H9 (cell line): Measurements from ENCODE around the gene SERPIND1. TPM values are rescaled to one million over a fixed set of nuclear protein-coding genes. Genes with fewer than 3 reads are reported as not detected.

Source experiments
- DNase-seq: peaks from one replicate; pipeline ENCODE4 v3.0.0-alpha.2; 2017
- H2AFZ ChIP-seq: one replicate; pipeline ENCODE4 v1.6.1; 2013; ENCODE audit warnings: mild to moderate bottlenecking, low read length, control low read depth, moderate library complexity
- H2AK5ac ChIP-seq: 2 replicates; pipeline ENCODE4 v1.6.1; 2013; ENCODE audit warnings: low read length, control low read depth, mixed read lengths; ENCODE audit not compliant: insufficient read length
- H2BK120ac ChIP-seq: one replicate; pipeline ENCODE4 v1.6.1; 2013; ENCODE audit warnings: low read depth, mild to moderate bottlenecking, low read length, control low read depth, inconsistent platforms; ENCODE audit not compliant: poor library complexity, severe bottlenecking
- H2BK12ac ChIP-seq: 2 replicates; pipeline ENCODE4 v1.6.1; 2013; ENCODE audit warnings: low read length, control low read depth, mixed read lengths, low read depth; ENCODE audit not compliant: insufficient read length
- H2BK15ac ChIP-seq: 2 replicates; pipeline ENCODE4 v1.6.1; 2013; ENCODE audit warnings: low read depth, low read length, control low read depth
- H2BK20ac ChIP-seq: one replicate; pipeline ENCODE4 v1.6.1; 2013; ENCODE audit warnings: low read depth, mild to moderate bottlenecking, low read length, control low read depth, inconsistent platforms; ENCODE audit not compliant: poor library complexity, severe bottlenecking
- H2BK5ac ChIP-seq: 2 replicates; pipeline ENCODE4 v1.6.1; 2013; ENCODE audit warnings: low read length, control low read depth, mixed read lengths; ENCODE audit not compliant: insufficient read length
- H3K14ac ChIP-seq: 2 replicates; pipeline ENCODE4 v1.6.1; 2013; ENCODE audit warnings: low read length, control low read depth; ENCODE audit not compliant: insufficient read depth
- H3K18ac ChIP-seq: 2 replicates; pipeline ENCODE4 v1.6.1; 2013; ENCODE audit warnings: low read depth, mild to moderate bottlenecking, mixed read lengths, low read length, control low read depth; ENCODE audit not compliant: insufficient read length
- H3K23ac ChIP-seq: 2 replicates; pipeline ENCODE4 v1.6.1; 2013; ENCODE audit warnings: low read length, control low read depth, mixed read lengths, low read depth; ENCODE audit not compliant: insufficient read length
- H3K23me2 ChIP-seq: 2 replicates; pipeline ENCODE4 v1.6.1; 2013; ENCODE audit warnings: low read depth, mild to moderate bottlenecking, mixed read lengths, low read length, control low read depth; ENCODE audit not compliant: insufficient read length, poor library complexity, severe bottlenecking
- H3K27ac ChIP-seq: 2 replicates; pipeline ENCODE4 v1.5.1; 2013; ENCODE audit warnings: low read length, control low read depth, mixed read lengths, low read depth; ENCODE audit not compliant: insufficient read length
- H3K27me3 ChIP-seq: 2 replicates; pipeline ENCODE4 v1.6.1; 2013; ENCODE audit warnings: low read length, control low read depth, inconsistent platforms; ENCODE audit not compliant: insufficient read depth
- H3K4ac ChIP-seq: 2 replicates; pipeline ENCODE4 v1.6.1; 2013; ENCODE audit warnings: low read depth, mild to moderate bottlenecking, control low read depth, inconsistent platforms, low read length, moderate library complexity
- H3K4me1 ChIP-seq: 2 replicates; pipeline ENCODE4 v1.6.1; 2013; ENCODE audit warnings: low read length, control low read depth, inconsistent platforms; ENCODE audit not compliant: insufficient read depth
- H3K4me2 ChIP-seq: 2 replicates; pipeline ENCODE4 v1.6.1; 2013; ENCODE audit warnings: low read length, control low read depth, mixed read lengths; ENCODE audit not compliant: insufficient read length, insufficient read depth
- H3K56ac ChIP-seq: 2 replicates; pipeline ENCODE4 v1.6.1; 2013; ENCODE audit warnings: low read depth, mild to moderate bottlenecking, mixed read lengths, low read length, control low read depth; ENCODE audit not compliant: insufficient read length
- H3K79me1 ChIP-seq: 2 replicates; pipeline ENCODE4 v1.6.1; 2013; ENCODE audit warnings: low read depth, mild to moderate bottlenecking, moderate library complexity, low read length, control low read depth, inconsistent platforms; ENCODE audit not compliant: insufficient read depth, poor library complexity, severe bottlenecking
- H3K79me2 ChIP-seq: 2 replicates; pipeline ENCODE4 v1.6.1; 2013; ENCODE audit warnings: low read length, control low read depth, inconsistent platforms; ENCODE audit not compliant: insufficient read depth
- H3K9ac ChIP-seq: 2 replicates; pipeline ENCODE4 v1.6.1; 2013; ENCODE audit warnings: low read length, control low read depth, mixed read lengths; ENCODE audit not compliant: insufficient read length; ENCODE audit errors: extremely low read depth
- H3K9me3 ChIP-seq: one replicate; pipeline ENCODE4 v1.6.1; 2013; ENCODE audit warnings: low read depth, low read length, inconsistent platforms; ENCODE audit not compliant: control insufficient read depth
- H3T11ph ChIP-seq: one replicate; pipeline ENCODE4 v1.6.1; 2013; ENCODE audit warnings: mild to moderate bottlenecking, low read length, control low read depth, inconsistent platforms
- H4K20me1 ChIP-seq: one replicate; pipeline ENCODE4 v1.6.1; 2013; ENCODE audit not compliant: control insufficient read depth, insufficient read length, insufficient read depth
- H4K5ac ChIP-seq: 2 replicates; pipeline ENCODE4 v1.6.1; 2013; ENCODE audit warnings: low read depth, mild to moderate bottlenecking, mixed read lengths, low read length, control low read depth; ENCODE audit not compliant: insufficient read length
- H4K8ac ChIP-seq: replicated peaks from 2 replicates; pipeline ENCODE4 v1.6.1; 2013; ENCODE audit warnings: low read length, control low read depth, mixed read lengths, low read depth; ENCODE audit not compliant: insufficient read length
- H4K91ac ChIP-seq: 2 replicates; pipeline ENCODE4 v1.6.1; 2013; ENCODE audit warnings: low read depth, mild to moderate bottlenecking, moderate library complexity, mixed read lengths, low read length, control low read depth; ENCODE audit not compliant: insufficient read length
- H3K27ac Mint-ChIP-seq, 3 experiments: 2 replicates in 2 of 3; 3 replicates in 1 of 3; pipeline ENCODE4 v1.8.0; 2020 to 2021; ENCODE audit warnings: mixed read lengths in 3 of 3, mild to moderate bottlenecking in 1 of 3, moderate library complexity in 1 of 3
- H3K27me3 Mint-ChIP-seq: 2 replicates; pipeline ENCODE4 v1.8.0; 2021; ENCODE audit warnings: low read depth, mild to moderate bottlenecking, moderate library complexity, mixed read lengths
- H3K36me3 Mint-ChIP-seq, 3 experiments: 2 replicates in 2 of 3; 3 replicates in 1 of 3; pipeline ENCODE4 v1.8.0; 2020 to 2021; ENCODE audit warnings: low read depth in 3 of 3, mixed read lengths in 3 of 3; ENCODE audit not compliant: insufficient read depth in 1 of 3
- H3K4me1 Mint-ChIP-seq, 2 experiments: 2 replicates each; pipeline ENCODE4 v1.8.0; 2020; ENCODE audit warnings: mixed read lengths in 2 of 2
- H3K4me3 Mint-ChIP-seq, 2 experiments: 2 replicates in 1 of 2; 3 replicates in 1 of 2; pipeline ENCODE4 v1.8.0; 2020 to 2021; ENCODE audit warnings: mild to moderate bottlenecking in 2 of 2, mixed read lengths in 2 of 2, moderate library complexity in 1 of 2
- H3K9me3 Mint-ChIP-seq, 2 experiments: 2 replicates in 1 of 2; 3 replicates in 1 of 2; pipeline ENCODE4 v1.8.0; 2020; ENCODE audit warnings: mild to moderate bottlenecking in 2 of 2, mixed read lengths in 2 of 2, moderate library complexity in 1 of 2
- WGBS: extraction: QIAGEN DNeasy Blood & Tissue Kit; methylation state at CpG from one replicate; pipeline ENCODE4 v1.1.7; 2013; ENCODE audit warnings: missing lambda C conversion rate, low lambda C conversion rate, mixed read lengths; ENCODE audit not compliant: insufficient read length; ENCODE audit errors: extremely low coverage; 5-methylcytosine and 5-hydroxymethylcytosine counted together
- total RNA-seq: library from RNA; stranded (reverse); gene quantifications from 2 replicates; pipeline ENCODE4 v1.2.1, GENCODE V29; 2021
- TF ChIP-seq, protein P1 (sequence below): fragments of 200-600 bp; sonication (generic); conservative IDR thresholded peaks from 3 replicates; pipeline ENCODE4 v1.8.0; 2021; ENCODE audit warnings: antibody characterized with exemption, mild to moderate bottlenecking

SERPIND1 gene
- total RNA-seq, 1 experiment from 2014 or later: not detected

DNA sequence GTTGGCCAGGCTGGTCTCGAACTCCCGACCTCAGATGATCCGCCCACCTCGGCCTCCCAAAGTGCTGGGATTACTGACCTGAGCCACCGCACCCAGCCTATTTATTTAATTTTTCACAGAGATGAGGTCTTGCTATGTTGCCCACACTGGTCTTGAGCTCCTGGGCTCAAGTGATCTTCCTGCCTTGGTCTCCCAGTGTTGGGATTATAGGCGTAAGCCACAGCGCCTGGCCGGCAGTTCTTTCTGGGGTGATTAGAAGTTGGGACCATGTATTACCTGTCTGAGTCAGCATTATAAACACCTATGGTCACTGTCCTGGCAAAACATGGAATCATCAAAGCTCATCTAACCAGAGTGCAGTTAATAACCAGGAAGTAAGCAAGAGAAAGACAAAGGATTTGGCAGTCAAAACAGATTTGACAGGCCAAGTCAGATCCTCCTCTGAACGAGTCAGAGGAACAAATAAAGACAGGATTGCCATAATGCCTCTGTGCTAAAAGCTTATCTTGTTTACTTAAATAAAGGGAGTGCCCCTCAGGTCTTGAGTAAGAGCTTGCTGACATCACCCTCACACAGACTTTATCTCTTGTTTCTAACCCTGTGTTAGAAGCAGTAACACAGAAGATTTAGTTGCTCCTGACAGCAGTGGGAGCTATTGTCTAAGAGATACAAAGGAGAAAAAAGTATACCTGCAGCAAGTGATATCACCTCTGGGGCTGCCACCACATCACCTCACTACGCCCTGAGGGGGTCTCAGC is 3.7 kb downstream of the SERPIND1 start:
- Histone ChIP-seq H4K5ac (no peak overlapping the region), H3K56ac (no peak overlapping the region), H3K14ac (no peak overlapping the region), H4K91ac (no peak overlapping the region), H2BK15ac (no peak overlapping the region), H3K9me3 (no peaks in the 10 kb centered on the region), H3K18ac (no peak overlapping the region), H2BK120ac (no peak overlapping the region), H3K23ac (no peak overlapping the region), H2BK12ac (no peak overlapping the region), H3K23me2 (no peaks in the 10 kb centered on the region), H3K4ac (no peak overlapping the region), H3K27ac (no peak overlapping the region), H4K8ac (no peak overlapping the region), H2AFZ (no peak overlapping the region), H3K27me3 (no peaks in the 10 kb centered on the region), H2BK20ac (no peak overlapping the region), H3K9ac (no peak overlapping the region), H2BK5ac (no peak overlapping the region), H4K20me1 (no peaks in the 10 kb centered on the region), H3K4me2 (no peak overlapping the region), H3K79me2 (no peaks in the 10 kb centered on the region), H3K4me1 (no peaks in the 10 kb centered on the region), H3K79me1 (no peaks in the 10 kb centered on the region), H3T11ph (no peak overlapping the region), H2AK5ac (no peak overlapping the region)
- Mint-ChIP-seq H3K27ac (peak overlapping the region in 1 of 3 experiments; percentile 41; a peak in 2 of 7 replicates), H3K36me3 (peaks cover 0 to 6% (median 0%) of the 10 kb centered on the region in 3 experiments; a peak in 1 of 7 replicates), H3K4me3 (no peak overlapping the region), H3K9me3 (no peaks in the 10 kb centered on the region), H3K4me1 (peaks cover 10 to 14% of the 10 kb centered on the region in 2 experiments), H3K27me3 (no peaks in the 10 kb centered on the region)
- no peak for DNase-seq
- TF ChIP-seq, protein P1, sequence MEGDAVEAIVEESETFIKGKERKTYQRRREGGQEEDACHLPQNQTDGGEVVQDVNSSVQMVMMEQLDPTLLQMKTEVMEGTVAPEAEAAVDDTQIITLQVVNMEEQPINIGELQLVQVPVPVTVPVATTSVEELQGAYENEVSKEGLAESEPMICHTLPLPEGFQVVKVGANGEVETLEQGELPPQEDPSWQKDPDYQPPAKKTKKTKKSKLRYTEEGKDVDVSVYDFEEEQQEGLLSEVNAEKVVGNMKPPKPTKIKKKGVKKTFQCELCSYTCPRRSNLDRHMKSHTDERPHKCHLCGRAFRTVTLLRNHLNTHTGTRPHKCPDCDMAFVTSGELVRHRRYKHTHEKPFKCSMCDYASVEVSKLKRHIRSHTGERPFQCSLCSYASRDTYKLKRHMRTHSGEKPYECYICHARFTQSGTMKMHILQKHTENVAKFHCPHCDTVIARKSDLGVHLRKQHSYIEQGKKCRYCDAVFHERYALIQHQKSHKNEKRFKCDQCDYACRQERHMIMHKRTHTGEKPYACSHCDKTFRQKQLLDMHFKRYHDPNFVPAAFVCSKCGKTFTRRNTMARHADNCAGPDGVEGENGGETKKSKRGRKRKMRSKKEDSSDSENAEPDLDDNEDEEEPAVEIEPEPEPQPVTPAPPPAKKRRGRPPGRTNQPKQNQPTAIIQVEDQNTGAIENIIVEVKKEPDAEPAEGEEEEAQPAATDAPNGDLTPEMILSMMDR: no peak
- WGBS: no CpG with 5 or more reads among the region's 10 CpGs
